PC-3 (cell line): ENCODE results near the gene EEF1AKMT4. TPM values are rescaled to one million over a fixed set of nuclear protein-coding genes. Genes with fewer than 3 reads are reported as not detected.
A peak's percentile ranks its signal among the peaks of the same experiment; 100 is the strongest.

ENCODE experiments used
- ATAC-seq: fragments of 200-7000 bp; cut with Tn5 transposase; 2 replicates; pipeline ENCODE4 v1.9.1; 2020; ENCODE audit warnings: mild to moderate bottlenecking, moderate library complexity
- BruUV-seq: library from RNA; stranded (reverse); fragments of 400-500 nt; replicated peaks from 2 replicates; lab custom pipeline; 2021; lab: Mats Ljungman, UMichigan
- CTCF ChIA-PET: fragments of 300-600 bp; sonication (Branson Sonifier 250); formaldehyde crosslinking; loops from one replicate; lab custom pipeline; 2022; ENCODE audit warnings: antibody characterized with exemption; lab: Charles Lee
- POLR2A ChIA-PET: fragments of 300-600 bp; sonication (Branson Sonifier 250); formaldehyde crosslinking; loops from one replicate; lab custom pipeline; 2022; ENCODE audit warnings: antibody characterized with exemption; ENCODE audit not compliant: unreplicated experiment; lab: Charles Lee
- DNase-seq: peaks from one replicate; pipeline ENCODE4 v3.0.0-alpha.2; 2015
- H2AFZ ChIP-seq: fragments of 300-600 bp; sonication (generic); 2 replicates; pipeline ENCODE4 v1.6.0; 2016; ENCODE audit warnings: antibody characterized with exemption, low read length
- H3F3A ChIP-seq: fragments of 300-600 bp; sonication (generic); one replicate; pipeline ENCODE4 v1.6.0; 2017; ENCODE audit warnings: antibody characterized with exemption, low read length, control low read depth, mild to moderate bottlenecking; ENCODE audit not compliant: unreplicated experiment
- H3K27ac ChIP-seq: fragments of 300-600 bp; sonication (generic); 2 replicates; pipeline ENCODE4 v1.5.1; 2016; ENCODE audit warnings: mild to moderate bottlenecking, low read length
- H3K27me3 ChIP-seq: fragments of 300-600 bp; sonication (generic); 2 replicates; pipeline ENCODE4 v1.6.1; 2016; ENCODE audit warnings: low read length, mixed read lengths
- H3K36me3 ChIP-seq: fragments of 300-600 bp; sonication (generic); 2 replicates; pipeline ENCODE4 v1.6.1; 2016; ENCODE audit warnings: low read depth, mixed run types, low read length, mixed read lengths
- H3K4me1 ChIP-seq: fragments of 300-600 bp; sonication (generic); 2 replicates; pipeline ENCODE4 v1.5.1; 2016; ENCODE audit warnings: low read length; ENCODE audit not compliant: insufficient read depth
- H3K4me2 ChIP-seq: fragments of 300-600 bp; sonication (generic); 2 replicates; pipeline ENCODE4 v1.6.0; 2016; ENCODE audit warnings: low read length
- H3K4me3 ChIP-seq: fragments of 300-600 bp; sonication (generic); 2 replicates; pipeline ENCODE4 v1.5.1; 2016; ENCODE audit warnings: mild to moderate bottlenecking, low read length, mixed read lengths
- H3K79me2 ChIP-seq: fragments of 300-600 bp; sonication (generic); 2 replicates; pipeline ENCODE4 v1.6.1; 2017; ENCODE audit warnings: low read length, mixed read lengths
- H3K9ac ChIP-seq: fragments of 300-600 bp; sonication (generic); 2 replicates; pipeline ENCODE4 v1.6.0; 2016; ENCODE audit warnings: mild to moderate bottlenecking, low read length
- H3K9me2 ChIP-seq: fragments of 300-600 bp; sonication (generic); replicated peaks from 2 replicates; pipeline ENCODE4 v1.6.1; 2016; ENCODE audit warnings: mixed run types, low read length, mixed read lengths
- H3K9me3 ChIP-seq: fragments of 300-600 bp; sonication (generic); 2 replicates; pipeline ENCODE4 v1.6.1; 2016; ENCODE audit warnings: low read length, mixed read lengths
- H4K20me1 ChIP-seq: fragments of 300-600 bp; sonication (generic); 2 replicates; pipeline ENCODE4 v1.6.1; 2016; ENCODE audit warnings: low read length, mixed read lengths
- CTCF ChIP-seq: fragments of 300-600 bp; sonication (generic); conservative IDR thresholded peaks from 2 replicates; pipeline ENCODE4 v1.5.1; 2017; ENCODE audit warnings: antibody characterized with exemption, low read depth, mild to moderate bottlenecking, low read length
- EZH2 ChIP-seq: fragments of 300-600 bp; sonication (generic); IDR thresholded peaks from one replicate; pipeline ENCODE4 v1.6.1; 2017; ENCODE audit warnings: antibody characterized with exemption, mild to moderate bottlenecking, low read length; ENCODE audit not compliant: unreplicated experiment
- EZH2phosphoT487 ChIP-seq: fragments of 300-600 bp; sonication (generic); IDR thresholded peaks from 2 replicates; pipeline ENCODE4 v1.6.1; 2018; ENCODE audit warnings: mild to moderate bottlenecking, antibody characterized with exemption, low read length, borderline replicate concordance
- intact Hi-C: fragments of 100-400 bp; cut with micrococcal nuclease; formaldehyde crosslinking; loops from 2 replicates; pipeline ENCODE4 v1.9.0; 2023
- total RNA-seq: library from RNA; depleted of rRNA; stranded (reverse); fragments of >200 nt; gene quantifications from 2 replicates; pipeline ENCODE4 v1.2.3, GENCODE V29; 2014

Gene EEF1AKMT4
- total RNA-seq, 1 experiment from 2014 or later: 27.3 TPM

- no peaks in the 10 kb centered on the region for H3F3A ChIP-seq
- intact Hi-C loops: loop anchor here (1.0 to 10.0 kb wide), 2 partner anchors 57 to 240 kb away; no protein-coding TSS in a partner anchor
Observed at GRCh38 chr3:184284696-184285095, 35.2 kb downstream of the EEF1AKMT4 start.

GRCh38 chr3:184289426-184289938 is 40.0 kb downstream of the EEF1AKMT4 start:
- ATAC-seq (peak; percentile 79), DNase-seq (peak; percentile 71)
- no TSS peak for BruUV-seq
- no peaks in the 10 kb centered on the region for H3K27me3 ChIP-seq
- no peaks in the 10 kb centered on the region for H3K9me3 ChIP-seq
- H3K4me1 ChIP-seq: no peaks in the 10 kb centered on the region
- H3K9me2 ChIP-seq: no peaks in the 10 kb centered on the region
- TF ChIP-seq CTCF (peak; percentile 92), EZH2phosphoT487 (no peak), EZH2 (no peak)
- ChIA-PET CTCF (interaction anchor here (0.6 kb wide), 2 partner anchors 17 to 22 kb away, joined by 3 to 4 read pairs; no protein-coding TSS in a partner anchor), POLR2A (interaction anchor here (0.6 kb wide), 1 partner anchor 27 kb away, joined by 5 read pairs; no protein-coding TSS in a partner anchor)
- no peaks in the 10 kb centered on the region for H3F3A ChIP-seq
- H3K4me3 ChIP-seq: no peak overlapping the region
- intact Hi-C loops: loop anchor here (1.0 to 10.0 kb wide), 3 partner anchors 144 to 403 kb away; no protein-coding TSS in a partner anchor
- no peaks in the 10 kb centered on the region for H4K20me1 ChIP-seq
- H3K27ac ChIP-seq: no peak overlapping the region
- no peak overlapping the region for H3K4me2 ChIP-seq
- H3K36me3 ChIP-seq: no peaks in the 10 kb centered on the region
- H2AFZ ChIP-seq: no peak overlapping the region
- H3K9ac ChIP-seq: no peak overlapping the region
- H3K79me2 ChIP-seq: no peaks in the 10 kb centered on the region

More at GRCh38 chr3:184284696-184285095, 35.2 kb downstream of the EEF1AKMT4 start:
- H3K4me3 ChIP-seq: no peak overlapping the region
- BruUV-seq: no TSS peak
- no peak overlapping the region for H2AFZ ChIP-seq
- no peaks in the 10 kb centered on the region for H3K36me3 ChIP-seq
- no peaks in the 10 kb centered on the region for H3K27me3 ChIP-seq
- no peaks in the 10 kb centered on the region for H4K20me1 ChIP-seq
- H3K4me2 ChIP-seq: no peak overlapping the region
- H3K9me2 ChIP-seq: no peaks in the 10 kb centered on the region
- H3K27ac ChIP-seq: no peak overlapping the region
- no peak for TF ChIP-seq EZH2phosphoT487
- peak; percentile 70 for TF ChIP-seq CTCF
- peak; percentile 83 for ATAC-seq
- H3K9ac ChIP-seq: no peak overlapping the region
- peak; percentile 81 for DNase-seq
- H3K9me3 ChIP-seq: no peaks in the 10 kb centered on the region
- CTCF ChIA-PET: no interaction called here
- H3K4me1 ChIP-seq: no peaks in the 10 kb centered on the region
- POLR2A ChIA-PET: no interaction called here
- H3K79me2 ChIP-seq: no peaks in the 10 kb centered on the region

- intact Hi-C loops: no loop called here
- no peak overlapping the region for H3K9ac ChIP-seq
- H4K20me1 ChIP-seq: no peaks in the 10 kb centered on the region
- CTCF ChIA-PET: no interaction called here
- no peaks in the 10 kb centered on the region for H3K9me2 ChIP-seq
- POLR2A ChIA-PET: no interaction called here
- DNase-seq (no peak), ATAC-seq (no peak)
- H3K4me2 ChIP-seq: no peak overlapping the region
- H3K4me3 ChIP-seq: no peak overlapping the region
- H3K27me3 ChIP-seq: no peaks in the 10 kb centered on the region
- no peaks in the 10 kb centered on the region for H3K36me3 ChIP-seq
- no peak overlapping the region for H3K27ac ChIP-seq
- H3K9me3 ChIP-seq: no peaks in the 10 kb centered on the region
- no peak for TF ChIP-seq CTCF
- no peak for TF ChIP-seq EZH2
- no peak for TF ChIP-seq EZH2phosphoT487
- H3K79me2 ChIP-seq: no peaks in the 10 kb centered on the region
- BruUV-seq: no TSS peak
- H2AFZ ChIP-seq: no peak overlapping the region
- H3F3A ChIP-seq: no peaks in the 10 kb centered on the region
- no peaks in the 10 kb centered on the region for H3K4me1 ChIP-seq
Observed at GRCh38 chr3:184290331-184290730, 40.9 kb downstream of the EEF1AKMT4 start.
